ENCODE measurements around the gene TES.
"Not testable (repeated sequence)": the region's sequence is repeated elsewhere in the genome, so short reads cannot be mapped to it uniquely, and the experiment has no call there.

TES gene

DNA sequence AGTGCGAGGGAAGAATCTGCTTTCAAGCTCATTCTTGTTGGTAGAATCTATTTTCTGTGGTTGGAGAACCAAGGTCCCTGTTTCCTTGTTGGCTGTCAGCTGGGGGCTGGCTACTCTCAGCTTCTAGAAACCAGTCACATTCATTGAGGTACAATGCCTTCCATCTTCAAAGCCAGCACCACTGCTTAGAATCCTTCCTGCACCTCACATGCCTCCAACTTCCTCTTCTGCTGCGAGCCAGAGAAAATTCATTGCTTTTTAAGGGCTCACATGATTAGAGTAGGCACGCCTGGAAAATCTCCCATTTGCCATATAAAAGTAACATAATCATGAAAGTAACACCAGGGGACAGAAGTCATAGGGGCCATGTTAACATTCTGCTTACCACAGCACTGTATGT, 28.7 kb downstream of the TES start:
- H3K4me1 ChIP-seq (ENCODE audit: control insufficient read depth in 5 of 5, insufficient read depth in 5 of 5, low read length in 5 of 5), result peaks cover 0 to 3% (median 0%) of the 10 kb centered on the region in 5 donors
- H3K36me3 ChIP-seq (ENCODE audit: control insufficient read depth in 5 of 5, insufficient read depth in 5 of 5, low read length in 5 of 5), result peaks cover 0 to 12% (median 0%) of the 10 kb centered on the region in 5 donors
- no peak overlapping the region for H3K9ac ChIP-seq (ENCODE audit: low read length in 5 of 5)
- H3K27ac ChIP-seq (ENCODE audit: low read depth, low read length), result no peak overlapping the region
- no peaks in the 10 kb centered on the region for H3K9me3 ChIP-seq (ENCODE audit: control insufficient read depth in 5 of 5, low read length in 5 of 5)
- H3K4me3 ChIP-seq (ENCODE audit: low read depth in 1 of 5, low read length in 5 of 5), result no peak overlapping the region
- H3K27me3 ChIP-seq (ENCODE audit: control insufficient read depth in 5 of 5, insufficient read depth in 4 of 5, low read length in 5 of 5), result no peaks in the 10 kb centered on the region

DNA sequence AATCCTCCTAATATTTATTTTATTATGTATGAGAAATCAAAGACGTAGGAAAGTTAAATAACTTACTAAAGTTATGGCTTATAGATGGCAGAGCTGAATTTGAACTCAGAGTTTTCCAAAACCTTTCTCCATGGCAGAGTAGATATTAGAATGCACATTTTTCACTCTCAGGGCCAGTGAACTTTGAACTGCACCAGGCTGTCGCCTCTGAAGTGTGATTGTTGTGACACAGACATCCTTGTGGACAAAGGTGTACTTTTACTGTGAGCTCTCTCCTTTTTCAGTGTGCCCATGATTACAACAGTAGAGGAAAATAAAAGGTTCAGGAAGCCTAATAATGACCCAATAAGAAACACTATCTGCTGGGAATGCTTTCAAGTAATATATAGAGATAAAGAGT, 29.1 kb downstream of the TES start:
- H3K27me3 ChIP-seq (ENCODE audit: control insufficient read depth in 5 of 5, insufficient read depth in 4 of 5, low read length in 5 of 5), result no peaks in the 10 kb centered on the region
- no peak overlapping the region for H3K9ac ChIP-seq (ENCODE audit: low read length in 5 of 5)
- H3K4me1 ChIP-seq (ENCODE audit: control insufficient read depth in 5 of 5, insufficient read depth in 5 of 5, low read length in 5 of 5), result peaks cover 0 to 3% (median 0%) of the 10 kb centered on the region in 5 donors
- no peak overlapping the region for H3K4me3 ChIP-seq (ENCODE audit: low read depth in 1 of 5, low read length in 5 of 5)
- H3K9me3 ChIP-seq (ENCODE audit: control insufficient read depth in 5 of 5, low read length in 5 of 5), result no peaks in the 10 kb centered on the region
- H3K36me3 ChIP-seq (ENCODE audit: control insufficient read depth in 5 of 5, insufficient read depth in 5 of 5, low read length in 5 of 5), result peaks cover 0 to 12% (median 0%) of the 10 kb centered on the region in 5 donors
- no peak overlapping the region for H3K27ac ChIP-seq (ENCODE audit: low read depth, low read length)

DNA sequence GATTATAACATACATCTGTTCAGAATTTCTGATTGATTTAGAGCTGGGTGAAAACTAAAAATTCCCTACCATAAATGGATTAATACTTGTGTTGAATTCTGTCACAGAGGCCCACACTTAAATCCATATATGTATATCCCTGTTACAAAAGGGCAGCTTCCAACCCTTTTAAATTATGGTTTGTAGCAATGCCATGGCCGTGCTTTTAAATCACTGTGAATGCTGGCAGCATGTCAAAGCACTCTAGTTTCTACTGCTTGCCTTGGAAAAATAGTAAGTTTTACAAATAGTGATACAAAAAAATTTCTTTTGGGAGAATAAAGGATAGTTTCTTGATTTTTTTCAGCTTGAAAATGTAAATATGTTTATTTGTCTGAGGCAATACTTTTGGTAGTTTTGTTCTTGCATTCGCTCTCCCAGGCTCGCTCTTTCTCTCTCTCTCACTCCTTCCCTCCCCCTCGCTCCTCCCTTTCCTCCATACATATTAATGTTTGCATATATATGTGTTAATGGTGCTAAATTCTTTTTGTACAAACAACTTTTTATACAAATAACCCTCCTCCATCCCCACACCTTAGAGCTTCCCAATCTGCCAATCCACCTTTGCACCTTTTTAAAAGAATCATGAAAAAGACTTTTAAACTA, 29.8 kb downstream of the TES start:
- H3K9me3 ChIP-seq (ENCODE audit: control insufficient read depth in 5 of 5, low read length in 5 of 5), result no peaks in the 10 kb centered on the region
- peaks cover 0 to 3% (median 0%) of the 10 kb centered on the region in 5 donors for H3K4me1 ChIP-seq (ENCODE audit: control insufficient read depth in 5 of 5, insufficient read depth in 5 of 5, low read length in 5 of 5)
- no peak overlapping the region for H3K27ac ChIP-seq (ENCODE audit: low read depth, low read length)
- no peak overlapping the region for H3K4me3 ChIP-seq (ENCODE audit: low read depth in 1 of 5, low read length in 5 of 5)
- peaks cover 0 to 14% (median 0%) of the 10 kb centered on the region in 5 donors for H3K36me3 ChIP-seq (ENCODE audit: control insufficient read depth in 5 of 5, insufficient read depth in 5 of 5, low read length in 5 of 5)
- H3K9ac ChIP-seq (ENCODE audit: low read length in 5 of 5), result peak overlapping the region in 1 of 5 donors; percentile 36
- no peaks in the 10 kb centered on the region for H3K27me3 ChIP-seq (ENCODE audit: control insufficient read depth in 5 of 5, insufficient read depth in 4 of 5, low read length in 5 of 5)

DNA sequence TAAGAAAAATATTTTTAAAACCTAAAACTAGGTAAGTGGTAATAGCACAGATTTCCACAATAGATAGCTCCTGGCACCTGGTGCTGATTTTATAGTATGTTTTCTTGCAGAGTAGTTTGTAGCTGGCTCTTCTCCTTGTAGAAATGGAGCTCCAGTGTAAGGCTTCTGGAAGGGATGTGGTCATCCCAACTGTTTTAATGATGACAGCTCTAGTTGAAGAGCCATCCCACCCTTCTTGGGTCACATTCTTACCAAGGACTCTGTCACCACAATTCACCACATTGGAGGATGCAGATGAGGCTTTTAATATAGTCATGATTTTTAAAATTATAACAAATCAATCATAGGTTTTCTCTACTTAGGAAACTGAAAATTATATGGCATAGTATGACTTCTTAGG, 31.0 kb downstream of the TES start:
- Histone ChIP-seq H3K9ac (ENCODE audit: low read length in 5 of 5) (no peak overlapping the region), H3K4me3 (ENCODE audit: low read depth in 1 of 5, low read length in 5 of 5) (no peak overlapping the region), H3K27ac (ENCODE audit: low read depth, low read length) (no peak overlapping the region), H3K9me3 (ENCODE audit: control insufficient read depth in 5 of 5, low read length in 5 of 5) (no peaks in the 10 kb centered on the region), H3K4me1 (ENCODE audit: control insufficient read depth in 5 of 5, insufficient read depth in 5 of 5, low read length in 5 of 5) (peaks cover 0 to 3% (median 0%) of the 10 kb centered on the region in 5 donors), H3K27me3 (ENCODE audit: control insufficient read depth in 5 of 5, insufficient read depth in 4 of 5, low read length in 5 of 5) (no peaks in the 10 kb centered on the region), H3K36me3 (ENCODE audit: control insufficient read depth in 5 of 5, insufficient read depth in 5 of 5, low read length in 5 of 5) (peaks cover 0 to 14% (median 0%) of the 10 kb centered on the region in 5 donors)

DNA sequence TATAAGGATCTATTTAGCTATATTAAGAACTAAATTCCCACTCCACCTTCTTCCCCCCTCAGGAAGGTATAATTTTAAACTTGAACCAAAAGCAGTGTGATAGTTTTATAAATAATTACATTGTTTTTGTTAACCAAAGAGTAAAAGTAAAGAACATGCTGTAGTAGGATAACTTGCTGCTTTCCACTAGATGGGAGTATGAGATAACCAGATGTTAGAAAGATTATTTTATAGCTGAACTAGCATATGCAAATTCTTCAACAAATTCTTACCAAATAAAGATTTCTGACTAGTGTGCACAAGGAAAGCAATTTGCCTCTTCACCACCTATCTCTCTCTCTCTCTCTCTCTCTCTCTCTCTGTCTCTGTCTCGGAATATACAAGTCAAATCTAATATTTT, 31.8 kb downstream of the TES start:
- H3K27ac ChIP-seq (ENCODE audit: low read depth, low read length), result no peak overlapping the region
- H3K9ac ChIP-seq (ENCODE audit: low read length in 5 of 5), result no peak overlapping the region
- H3K27me3 ChIP-seq (ENCODE audit: control insufficient read depth in 5 of 5, insufficient read depth in 4 of 5, low read length in 5 of 5), result no peaks in the 10 kb centered on the region
- H3K9me3 ChIP-seq (ENCODE audit: control insufficient read depth in 5 of 5, low read length in 5 of 5), result no peaks in the 10 kb centered on the region
- peaks cover 0 to 13% (median 0%) of the 10 kb centered on the region in 5 donors for H3K36me3 ChIP-seq (ENCODE audit: control insufficient read depth in 5 of 5, insufficient read depth in 5 of 5, low read length in 5 of 5)
- no peak overlapping the region for H3K4me3 ChIP-seq (ENCODE audit: low read depth in 1 of 5, low read length in 5 of 5)
- H3K4me1 ChIP-seq (ENCODE audit: control insufficient read depth in 5 of 5, insufficient read depth in 5 of 5, low read length in 5 of 5), result peaks cover 0 to 3% (median 0%) of the 10 kb centered on the region in 5 donors

DNA sequence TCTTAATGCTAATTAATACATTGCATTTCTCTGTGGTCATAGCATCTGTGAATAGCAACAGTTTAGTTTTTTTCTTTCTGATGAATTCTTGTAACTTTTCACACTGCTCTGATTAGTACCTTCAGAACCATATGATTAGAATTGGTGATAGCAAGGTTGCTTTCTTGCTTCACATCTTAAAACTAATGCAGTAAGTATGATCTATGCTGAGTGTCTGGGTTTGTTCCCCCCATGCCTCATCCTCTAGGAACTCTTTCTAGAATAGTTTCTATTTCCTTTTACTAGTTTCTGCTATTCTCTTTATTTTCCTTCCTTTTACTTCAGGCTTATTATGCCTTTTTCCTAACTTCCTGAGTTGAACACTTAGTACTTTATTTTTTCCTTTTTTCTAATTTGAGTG, 32.4 kb downstream of the TES start:
- Histone ChIP-seq H3K27ac (ENCODE audit: low read depth, low read length) (no peak overlapping the region), H3K36me3 (ENCODE audit: control insufficient read depth in 5 of 5, insufficient read depth in 5 of 5, low read length in 5 of 5) (peaks cover 0 to 8% (median 1%) of the 10 kb centered on the region in 5 donors), H3K9ac (ENCODE audit: low read length in 5 of 5) (no peak overlapping the region), H3K27me3 (ENCODE audit: control insufficient read depth in 5 of 5, insufficient read depth in 4 of 5, low read length in 5 of 5) (no peaks in the 10 kb centered on the region), H3K4me1 (ENCODE audit: control insufficient read depth in 5 of 5, insufficient read depth in 5 of 5, low read length in 5 of 5) (peaks cover 0 to 3% (median 0%) of the 10 kb centered on the region in 5 donors), H3K9me3 (ENCODE audit: control insufficient read depth in 5 of 5, low read length in 5 of 5) (no peaks in the 10 kb centered on the region), H3K4me3 (ENCODE audit: low read depth in 1 of 5, low read length in 5 of 5) (no peak overlapping the region)

DNA sequence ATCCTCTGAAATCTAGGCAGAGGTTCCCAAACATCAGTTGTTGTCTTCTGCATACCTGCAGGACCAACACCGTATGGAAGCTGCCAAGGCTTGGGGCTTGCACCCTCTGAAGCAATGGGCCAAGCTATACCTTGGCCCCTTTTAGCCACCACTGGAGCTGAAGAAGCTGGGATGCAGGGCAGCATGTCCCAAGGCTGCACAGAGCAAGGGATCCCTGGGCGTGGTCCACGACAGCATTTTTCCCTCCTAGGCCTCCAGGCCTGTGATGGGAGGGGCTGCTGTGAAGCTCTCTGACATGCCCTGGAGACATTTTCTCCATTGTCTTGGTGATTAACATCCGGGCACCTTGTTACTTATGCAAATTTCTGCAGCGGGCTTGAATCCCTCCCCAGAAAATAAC, 34.5 kb downstream of the TES start:
- H3K4me1 ChIP-seq (ENCODE audit: control insufficient read depth in 5 of 5, insufficient read depth in 5 of 5, low read length in 5 of 5); H3K9me3 ChIP-seq (ENCODE audit: control insufficient read depth in 5 of 5, low read length in 5 of 5); H3K27me3 ChIP-seq (ENCODE audit: control insufficient read depth in 5 of 5, insufficient read depth in 4 of 5, low read length in 5 of 5); H3K9ac ChIP-seq (ENCODE audit: low read length in 5 of 5); H3K4me3 ChIP-seq (ENCODE audit: low read depth in 1 of 5, low read length in 5 of 5); H3K27ac ChIP-seq (ENCODE audit: low read depth, low read length); H3K36me3 ChIP-seq (ENCODE audit: control insufficient read depth in 5 of 5, insufficient read depth in 5 of 5, low read length in 5 of 5): not testable (repeated sequence)

DNA sequence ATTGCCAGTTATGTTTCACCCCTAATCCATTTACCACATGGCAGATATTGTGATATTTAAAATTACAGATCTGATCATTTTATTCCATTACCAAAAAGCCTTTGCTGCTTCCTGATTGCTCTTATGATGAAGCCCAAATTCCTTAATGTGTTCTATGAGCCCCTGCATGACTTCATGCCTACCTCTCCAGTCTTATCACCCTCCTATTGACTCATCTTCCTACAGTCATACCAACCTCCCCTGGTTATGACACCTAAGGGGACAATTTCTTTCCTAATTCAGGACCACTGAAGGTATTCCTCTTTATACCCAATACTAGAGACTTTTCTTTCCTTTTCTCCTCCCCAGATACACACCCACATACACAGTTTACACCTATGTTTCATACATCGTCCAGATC, 36.0 kb downstream of the TES start:
- peaks cover 0 to 14% (median 4%) of the 10 kb centered on the region in 5 donors for H3K36me3 ChIP-seq (ENCODE audit: control insufficient read depth in 5 of 5, insufficient read depth in 5 of 5, low read length in 5 of 5)
- H3K9me3 ChIP-seq (ENCODE audit: control insufficient read depth in 5 of 5, low read length in 5 of 5), result no peaks in the 10 kb centered on the region
- H3K4me3 ChIP-seq (ENCODE audit: low read depth in 1 of 5, low read length in 5 of 5), result no peak overlapping the region
- H3K27me3 ChIP-seq (ENCODE audit: control insufficient read depth in 5 of 5, insufficient read depth in 4 of 5, low read length in 5 of 5), result no peaks in the 10 kb centered on the region
- H3K9ac ChIP-seq (ENCODE audit: low read length in 5 of 5), result no peak overlapping the region
- no peak overlapping the region for H3K27ac ChIP-seq (ENCODE audit: low read depth, low read length)
- H3K4me1 ChIP-seq (ENCODE audit: control insufficient read depth in 5 of 5, insufficient read depth in 5 of 5, low read length in 5 of 5), result peaks cover 0 to 3% (median 0%) of the 10 kb centered on the region in 5 donors

DNA sequence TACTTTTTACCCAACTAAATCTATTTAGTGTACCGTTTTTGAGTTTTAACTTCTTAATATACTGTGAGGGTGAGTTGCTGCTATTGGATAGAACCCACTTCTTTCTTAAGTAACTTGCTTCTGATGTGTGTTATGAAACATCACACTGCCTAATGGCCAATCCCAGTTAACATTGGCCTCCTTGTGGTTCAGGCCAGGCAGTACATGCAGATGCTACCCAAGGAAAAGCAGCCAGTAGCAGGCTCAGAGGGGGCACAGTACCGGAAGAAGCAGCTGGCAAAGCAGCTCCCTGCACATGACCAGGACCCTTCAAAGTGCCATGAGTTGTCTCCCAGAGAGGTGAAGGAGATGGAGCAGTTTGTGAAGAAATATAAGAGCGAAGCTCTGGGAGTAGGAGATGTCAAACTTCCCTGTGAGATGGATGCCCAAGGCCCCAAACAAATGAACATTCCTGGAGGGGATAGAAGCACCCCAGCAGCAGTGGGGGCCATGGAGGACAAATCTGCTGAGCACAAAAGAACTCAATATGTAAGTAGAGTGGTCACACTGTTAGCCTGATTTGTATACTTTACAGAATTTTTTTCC, 39.7 kb downstream of the TES start:
- peaks cover 7 to 29% (median 10%) of the 10 kb centered on the region in 5 donors for H3K36me3 ChIP-seq (ENCODE audit: control insufficient read depth in 5 of 5, insufficient read depth in 5 of 5, low read length in 5 of 5)
- no peaks in the 10 kb centered on the region for H3K4me1 ChIP-seq (ENCODE audit: control insufficient read depth in 5 of 5, insufficient read depth in 5 of 5, low read length in 5 of 5)
- H3K9ac ChIP-seq (ENCODE audit: low read length in 5 of 5), result no peak overlapping the region
- H3K27ac ChIP-seq (ENCODE audit: low read depth, low read length), result no peak overlapping the region
- H3K4me3 ChIP-seq (ENCODE audit: low read depth in 1 of 5, low read length in 5 of 5), result no peak overlapping the region
- H3K27me3 ChIP-seq (ENCODE audit: control insufficient read depth in 5 of 5, insufficient read depth in 4 of 5, low read length in 5 of 5), result no peaks in the 10 kb centered on the region
- no peaks in the 10 kb centered on the region for H3K9me3 ChIP-seq (ENCODE audit: control insufficient read depth in 5 of 5, low read length in 5 of 5)

DNA sequence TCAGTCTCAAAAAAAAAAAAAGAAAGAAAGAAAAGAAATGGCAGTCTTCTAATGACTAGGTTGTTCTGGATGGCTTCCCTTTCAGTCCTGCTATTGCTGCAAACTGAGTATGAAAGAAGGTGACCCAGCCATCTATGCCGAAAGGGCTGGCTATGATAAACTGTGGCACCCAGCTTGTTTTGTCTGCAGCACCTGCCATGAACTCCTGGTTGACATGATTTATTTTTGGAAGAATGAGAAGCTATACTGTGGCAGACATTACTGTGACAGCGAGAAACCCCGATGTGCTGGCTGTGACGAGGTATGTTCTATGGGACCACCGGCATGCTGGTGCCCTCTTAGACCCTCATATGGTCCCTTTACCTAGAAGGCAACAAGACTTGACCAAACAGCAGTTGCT, 41.3 kb downstream of the TES start:
- Histone ChIP-seq H3K9ac (ENCODE audit: low read length in 5 of 5) (no peak overlapping the region), H3K4me3 (ENCODE audit: low read depth in 1 of 5, low read length in 5 of 5) (no peak overlapping the region), H3K27ac (ENCODE audit: low read depth, low read length) (no peak overlapping the region), H3K36me3 (ENCODE audit: control insufficient read depth in 5 of 5, insufficient read depth in 5 of 5, low read length in 5 of 5) (peaks cover 7 to 29% (median 10%) of the 10 kb centered on the region in 5 donors), H3K9me3 (ENCODE audit: control insufficient read depth in 5 of 5, low read length in 5 of 5) (no peaks in the 10 kb centered on the region), H3K27me3 (ENCODE audit: control insufficient read depth in 5 of 5, insufficient read depth in 4 of 5, low read length in 5 of 5) (no peaks in the 10 kb centered on the region), H3K4me1 (ENCODE audit: control insufficient read depth in 5 of 5, insufficient read depth in 5 of 5, low read length in 5 of 5) (no peaks in the 10 kb centered on the region)
